ENCODE data around the gene R3HDM4.

- no peak for TF ChIP-seq CEBPB (IDR thresholded peaks at IDR 0.05)
- no peak for TF ChIP-seq POLR2A (IDR thresholded peaks at IDR 0.05; ENCODE audit: low read length)
- no peak for TF ChIP-seq JUN (IDR thresholded peaks at IDR 0.05)
- no peak for TF ChIP-seq MYC (IDR thresholded peaks at IDR 0.05; ENCODE audit: borderline replicate concordance, low read length)
- no peak for TF ChIP-seq MAZ (IDR thresholded peaks at IDR 0.05; ENCODE audit: borderline replicate concordance, low read depth, low read length)
- TF ChIP-seq RCOR1 (IDR thresholded peaks at IDR 0.05; ENCODE audit: low read depth, low read length), result no peak
- TF ChIP-seq RAD21 (conservative IDR thresholded peaks at IDR 0.05 in 1 of 2, IDR thresholded peaks at IDR 0.05 in 1 of 2), result no peak
- TF ChIP-seq REST (IDR thresholded peaks at IDR 0.05), result no peak
- no peak for TF ChIP-seq USF2 (IDR thresholded peaks at IDR 0.05)
- no peak for TF ChIP-seq CTCF (IDR thresholded peaks at IDR 0.05)
- TF ChIP-seq EHMT2 (IDR thresholded peaks at IDR 0.05; ENCODE audit: low read depth), result no peak
- no peak for TF ChIP-seq KDM5A (IDR thresholded peaks at IDR 0.05)
Observed at GRCh38 chr19:902446-903226, 10.4 kb downstream of the R3HDM4 start.

All from A549 (cell line).